HG03565 (cell line): ENCODE data around the gene MEA1.

Experiments used
- ATAC-seq: cut with Tn5 transposase; IDR thresholded peaks from one replicate; pipeline ENCODE4 v1.9.1; 2021; ENCODE audit warnings: mild to moderate bottlenecking, moderate library complexity; ENCODE audit not compliant: unreplicated experiment

The MEA1 gene

GRCh38 chr6:42978487-42978838, 35.3 kb downstream of the MEA1 start:
- ATAC-seq, result no peak

- no peak for ATAC-seq
Measured at GRCh38 chr6:42974919-42975505, 38.7 kb downstream of the MEA1 start.

- no peak for ATAC-seq
Measured at GRCh38 chr6:42973926-42974325, 39.8 kb downstream of the MEA1 start.

DNA sequence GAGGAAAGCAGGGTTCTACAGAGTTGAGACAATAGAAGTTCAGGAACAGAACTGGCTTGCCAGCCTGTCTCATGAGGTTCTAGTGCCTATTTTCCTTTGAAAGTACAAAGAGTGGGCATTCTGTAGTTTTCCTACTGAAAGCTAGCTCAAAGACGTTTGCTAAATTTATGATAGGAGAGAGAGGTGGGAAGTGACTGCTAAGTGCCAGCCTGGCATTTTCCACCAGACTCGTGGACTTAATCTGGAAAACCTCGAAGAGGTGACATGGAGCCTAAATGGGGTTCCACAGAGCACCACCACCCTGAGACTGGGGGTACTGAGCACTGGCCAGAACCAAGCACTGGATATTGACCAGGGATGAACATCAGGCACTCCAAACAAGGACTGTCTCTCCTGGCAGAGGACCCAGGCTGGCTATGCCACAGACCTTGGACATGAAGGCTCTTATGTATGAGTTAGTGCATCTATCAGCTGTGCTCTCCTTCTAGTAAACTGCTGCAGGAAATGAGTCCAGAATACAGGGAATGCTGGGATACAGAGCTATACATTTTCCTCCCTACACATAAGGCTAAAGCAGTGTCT, 41.9 kb downstream of the MEA1 start:
- no peak for ATAC-seq

DNA sequence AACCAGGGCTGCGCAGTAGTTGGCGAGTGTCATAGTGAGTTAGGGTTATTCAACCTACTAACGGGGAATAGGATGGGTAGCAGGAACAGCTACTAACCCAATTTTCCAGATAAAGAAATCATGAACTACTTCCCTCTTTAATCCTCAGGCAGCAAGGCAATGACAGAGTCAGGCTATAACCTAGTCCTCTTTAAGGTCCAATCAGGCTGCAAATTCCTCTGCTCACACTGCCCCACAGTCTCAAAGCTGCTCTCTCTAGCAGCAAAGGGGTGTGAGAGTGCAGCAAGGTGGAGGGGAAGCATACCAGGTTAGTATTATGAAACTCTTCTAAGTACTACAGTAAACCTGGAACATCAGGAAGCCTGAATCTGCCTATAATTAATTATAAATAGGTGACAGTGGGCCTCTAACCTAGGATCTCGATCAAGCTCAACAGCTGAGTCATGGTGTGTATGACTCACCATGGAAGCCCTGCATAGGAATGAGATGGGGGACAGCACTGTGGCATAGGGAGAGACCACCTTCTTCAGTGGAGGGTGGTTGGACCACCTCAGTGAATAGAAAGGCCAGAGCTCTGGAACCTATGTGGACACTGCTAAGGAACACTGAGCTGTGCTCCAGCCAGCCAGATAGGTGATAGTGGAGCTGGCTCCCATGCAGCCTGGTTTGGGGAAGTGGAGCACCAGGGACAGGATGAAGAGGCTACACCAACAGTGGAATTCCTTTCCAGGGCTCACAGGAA, 42.7 kb downstream of the MEA1 start:
- ATAC-seq, result no peak

GRCh38 chr6:42969934-42970333, 43.8 kb downstream of the MEA1 start:
- no peak for ATAC-seq

DNA sequence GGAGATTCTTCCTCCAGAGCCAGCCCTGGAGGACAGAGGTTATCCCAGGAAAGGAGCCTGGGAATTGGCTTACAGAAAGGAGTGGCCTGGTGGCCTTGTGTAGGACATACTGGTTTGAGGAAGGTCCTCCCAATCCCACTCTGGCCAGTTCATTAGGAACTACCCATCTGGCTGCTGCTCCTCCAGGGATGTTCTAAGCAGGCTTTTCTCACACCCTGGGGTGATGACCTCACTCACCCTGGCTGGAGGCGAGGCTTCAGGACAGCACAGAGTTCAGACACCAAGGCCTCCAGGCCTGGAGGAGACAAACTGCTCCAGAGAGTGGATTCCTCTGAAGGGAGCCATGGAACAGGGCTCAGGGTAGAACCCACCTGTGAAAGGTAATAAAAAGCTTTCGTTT, 44.3 kb downstream of the MEA1 start:
- ATAC-seq, result no peak

DNA sequence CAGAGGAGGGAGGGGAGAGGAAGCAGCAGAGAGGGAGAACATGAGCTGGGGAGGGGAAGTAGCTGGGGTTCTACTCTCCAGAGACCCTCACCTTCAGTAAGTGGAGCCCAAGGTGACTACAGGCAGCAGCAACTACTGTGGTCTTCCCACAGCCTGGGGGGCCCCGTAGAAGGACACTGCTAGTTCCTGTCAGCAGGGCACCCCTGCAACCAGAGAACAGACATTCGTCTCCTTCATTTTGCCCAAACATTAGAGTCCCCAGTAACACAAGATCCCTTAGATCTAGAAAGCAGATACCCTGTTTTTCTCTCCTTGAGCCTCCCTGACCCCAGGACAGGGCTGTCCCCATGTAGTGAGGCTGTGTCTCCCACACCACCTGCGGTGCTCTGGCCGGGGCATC, 45.0 kb downstream of the MEA1 start:
- ATAC-seq, result no peak

GRCh38 chr6:42968126-42968701, 45.5 kb downstream of the MEA1 start:
- no peak for ATAC-seq

GRCh38 chr6:42967228-42967627, 46.5 kb downstream of the MEA1 start:
- no peak for ATAC-seq

DNA sequence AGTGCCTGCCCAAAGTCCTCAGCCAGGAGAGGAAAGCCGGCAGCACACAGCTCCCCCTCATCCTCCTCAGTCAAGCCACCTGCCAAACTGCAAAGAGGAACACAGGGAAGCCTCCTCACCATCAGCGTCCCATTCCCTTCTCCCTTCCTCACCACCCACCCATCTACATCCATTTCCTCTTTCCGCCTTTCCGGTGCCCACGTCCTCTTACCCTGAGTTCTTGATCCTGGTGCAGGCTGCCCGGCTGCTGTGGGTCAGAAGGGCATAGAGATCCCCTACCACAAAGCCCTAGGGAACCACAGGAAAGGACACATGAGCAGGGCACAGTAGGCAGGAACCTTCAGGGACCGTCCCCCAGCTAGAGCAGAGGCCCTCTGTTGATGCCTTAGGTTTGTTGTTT, 47.2 kb downstream of the MEA1 start:
- no peak for ATAC-seq

DNA sequence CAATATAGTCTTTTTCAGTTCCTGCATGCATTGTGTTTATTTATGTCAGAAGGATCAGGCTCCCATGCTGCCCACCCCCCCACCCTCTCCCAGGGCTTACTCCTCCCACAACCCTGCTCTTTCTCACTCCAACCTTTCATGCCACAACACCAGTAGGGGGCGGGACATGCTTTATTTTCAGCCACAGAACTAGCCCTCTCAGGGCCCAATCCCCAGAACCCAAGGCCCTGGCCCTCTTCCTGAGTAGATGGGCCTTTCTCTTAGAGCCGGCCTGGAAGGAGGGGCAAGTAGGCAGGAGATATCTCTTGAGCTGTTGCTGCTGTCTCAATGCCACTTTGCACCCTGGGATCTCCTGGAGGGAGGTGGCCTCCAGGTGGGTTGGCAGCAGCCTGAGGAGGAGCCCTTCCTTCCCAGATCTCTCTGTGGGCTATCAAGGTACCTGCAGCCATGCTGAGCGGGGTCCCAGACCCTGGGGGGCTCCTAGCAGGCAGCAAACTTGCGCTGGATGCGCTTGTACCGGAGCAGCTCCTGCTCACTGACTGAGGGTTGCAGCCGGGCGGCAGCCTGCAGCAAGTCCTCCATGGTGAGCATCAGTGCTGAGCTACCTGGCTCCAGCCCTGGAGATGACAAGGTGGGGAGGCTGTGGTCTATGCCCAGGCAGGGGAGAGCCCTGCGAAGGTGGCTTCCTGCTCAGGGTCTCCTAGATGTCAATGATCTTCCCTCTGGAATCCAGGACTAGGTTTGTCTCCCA, 49.7 kb downstream of the MEA1 start:
- ATAC-seq, result no peak

DNA sequence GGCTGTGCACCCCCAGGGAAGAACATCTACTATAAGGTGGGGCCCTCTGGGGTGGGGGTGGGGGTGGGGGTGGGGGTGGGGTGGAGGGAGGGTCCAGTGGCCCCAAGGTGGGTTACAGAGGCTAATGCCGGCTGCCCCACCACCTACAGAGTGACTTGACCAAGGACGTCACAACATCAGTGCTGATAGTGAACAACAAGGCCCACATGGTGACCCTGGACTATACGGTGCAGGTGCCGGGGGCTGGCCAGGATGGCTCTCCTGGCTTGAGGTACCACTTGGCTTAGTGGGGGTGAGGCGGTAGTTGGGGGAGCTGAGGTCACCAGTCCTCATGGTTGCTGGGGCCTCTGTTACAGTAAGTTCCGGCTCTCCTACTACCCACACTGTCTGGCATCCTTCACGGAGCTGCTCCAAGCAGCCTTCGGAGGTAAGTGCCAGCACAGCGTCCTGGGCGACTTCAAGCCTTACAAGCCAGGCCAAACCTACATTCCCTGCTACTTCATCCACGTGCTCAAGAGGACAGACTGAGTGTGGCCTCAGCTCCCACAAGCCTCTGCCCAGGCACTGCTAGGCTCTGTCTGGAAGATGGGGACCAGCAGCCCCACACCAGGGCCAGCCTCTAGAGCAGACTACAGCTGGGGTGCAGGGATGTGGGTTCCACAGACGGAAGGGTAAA, 50.4 kb downstream of the MEA1 start:
- ATAC-seq, result no peak

DNA sequence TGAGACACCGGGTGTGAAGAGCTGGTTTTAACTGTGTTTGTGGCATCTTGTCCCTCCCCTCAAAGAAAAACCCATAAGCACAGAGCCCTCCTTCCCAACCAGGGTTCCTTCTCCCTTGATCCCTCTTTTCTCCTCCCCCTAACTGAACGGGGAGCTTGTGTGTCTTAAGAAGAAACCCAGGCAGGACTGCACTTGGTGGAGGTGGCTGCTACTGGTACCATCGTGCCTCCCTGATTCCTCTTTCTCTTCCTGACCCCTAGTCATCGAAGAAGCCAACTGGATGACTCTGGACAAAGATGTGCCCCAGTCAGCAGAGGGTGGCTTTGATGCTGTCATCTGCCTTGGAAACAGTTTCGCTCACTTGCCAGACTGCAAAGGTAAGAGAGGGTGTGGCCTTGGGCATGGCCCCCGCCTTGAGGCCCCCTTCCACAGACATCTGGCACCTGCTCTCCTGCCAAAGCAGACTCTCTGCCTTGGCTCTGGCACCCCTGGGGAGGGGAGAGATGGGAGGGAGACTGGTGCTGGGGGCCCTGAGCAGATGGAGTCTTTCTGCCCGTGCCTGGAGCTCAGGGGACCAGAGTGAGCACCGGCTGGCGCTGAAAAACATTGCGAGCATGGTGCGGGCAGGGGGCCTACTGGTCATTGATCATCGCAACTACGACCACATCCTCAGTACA, 51.1 kb downstream of the MEA1 start:
- ATAC-seq, result no peak

- ATAC-seq, result no peak
Measured at GRCh38 chr6:42962096-42962495, 51.6 kb downstream of the MEA1 start.
